Mesothelial cell of epicardium (in vitro differentiated cells): ENCODE results near the gene NOP9. TPM values are rescaled to one million over a fixed set of nuclear protein-coding genes. Genes with fewer than 3 reads are reported as not detected.

ENCODE experiments used
- DNase-seq, 2 experiments: peaks; one replicate each; pipeline ENCODE4 v3.0.0; 2021; ENCODE audit warnings: low spot score in 2 of 2; ENCODE audit not compliant: unreplicated experiment in 2 of 2
- H3K27ac Mint-ChIP-seq: 2 replicates; pipeline ENCODE4 v1.8.0; 2021; ENCODE audit warnings: mixed read lengths
- H3K27me3 Mint-ChIP-seq: 2 replicates; pipeline ENCODE4 v1.8.0; 2021; ENCODE audit warnings: low read depth, mixed read lengths
- H3K36me3 Mint-ChIP-seq: 2 replicates; pipeline ENCODE4 v1.8.0; 2021; ENCODE audit warnings: mixed read lengths
- H3K4me1 Mint-ChIP-seq: 2 replicates; pipeline ENCODE4 v1.8.0; 2021; ENCODE audit warnings: mixed read lengths
- H3K4me3 Mint-ChIP-seq: 2 replicates; pipeline ENCODE4 v1.8.0; 2021; ENCODE audit warnings: mild to moderate bottlenecking, moderate library complexity, mixed read lengths
- H3K9me3 Mint-ChIP-seq: 2 replicates; pipeline ENCODE4 v1.8.0; 2021; ENCODE audit warnings: mixed read lengths
- CTCF ChIP-seq: fragments of 200-600 bp; sonication (generic); IDR thresholded peaks from one replicate; pipeline ENCODE4 v1.5.0; 2021; ENCODE audit warnings: antibody characterized with exemption; ENCODE audit not compliant: unreplicated experiment
- total RNA-seq: library from RNA; stranded (reverse); gene quantifications from 3 replicates; pipeline ENCODE4 v1.2.1, GENCODE V29; 2021

Gene NOP9
- total RNA-seq, 1 donor from 2014 or later: 30.8 TPM

GRCh38 chr14:24329073-24329663, 29.5 kb downstream of the NOP9 start:
- no peak overlapping the region for H3K4me3 Mint-ChIP-seq
- H3K27me3 Mint-ChIP-seq: peaks cover 33% of the 10 kb centered on the region
- H3K27ac Mint-ChIP-seq: no peak overlapping the region
- no peak for TF ChIP-seq CTCF
- H3K36me3 Mint-ChIP-seq: no peaks in the 10 kb centered on the region
- DNase-seq: no peak
- peaks cover 11% of the 10 kb centered on the region for H3K4me1 Mint-ChIP-seq
- no peaks in the 10 kb centered on the region for H3K9me3 Mint-ChIP-seq

DNA sequence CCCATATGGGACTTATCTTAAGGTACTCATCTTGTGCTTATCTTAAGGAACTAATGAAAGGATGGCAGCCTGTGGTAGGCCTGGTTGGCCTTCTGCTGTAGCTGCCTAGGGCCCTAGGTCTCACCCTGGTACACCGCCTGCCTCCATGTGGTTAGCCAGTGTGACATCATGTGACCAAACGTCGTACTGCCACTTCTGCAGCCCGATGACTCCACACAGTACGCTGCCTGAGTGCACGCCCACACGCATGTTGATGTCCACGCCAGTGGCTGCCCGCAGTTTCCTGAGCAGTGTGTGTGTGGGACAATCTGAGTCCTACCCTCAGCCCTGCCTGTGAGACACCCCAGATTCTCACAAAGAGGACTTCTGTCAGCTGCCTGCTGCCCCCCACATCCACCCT, 30.1 kb downstream of the NOP9 start:
- Mint-ChIP-seq H3K4me1 (peaks cover 13% of the 10 kb centered on the region), H3K4me3 (no peak overlapping the region), H3K27ac (no peak overlapping the region), H3K9me3 (no peaks in the 10 kb centered on the region), H3K27me3 (peaks cover 37% of the 10 kb centered on the region), H3K36me3 (no peaks in the 10 kb centered on the region)
- DNase-seq: no peak
- TF ChIP-seq CTCF: no peak

GRCh38 chr14:24330973-24331674, 31.5 kb downstream of the NOP9 start:
- Mint-ChIP-seq H3K4me3 (no peak overlapping the region), H3K4me1 (peaks cover 19% of the 10 kb centered on the region), H3K27ac (no peak overlapping the region), H3K36me3 (no peaks in the 10 kb centered on the region), H3K9me3 (no peaks in the 10 kb centered on the region), H3K27me3 (peaks cover 51% of the 10 kb centered on the region)
- no peak for DNase-seq
- no peak for TF ChIP-seq CTCF

- no peak for DNase-seq
- Mint-ChIP-seq H3K4me3 (peak overlapping the region; percentile 66), H3K36me3 (no peaks in the 10 kb centered on the region), H3K9me3 (no peaks in the 10 kb centered on the region), H3K27ac (no peak overlapping the region), H3K27me3 (peaks cover 58% of the 10 kb centered on the region), H3K4me1 (peaks cover 19% of the 10 kb centered on the region)
- TF ChIP-seq CTCF: no peak
Measured at GRCh38 chr14:24331731-24332267, 32.1 kb downstream of the NOP9 start.

DNA sequence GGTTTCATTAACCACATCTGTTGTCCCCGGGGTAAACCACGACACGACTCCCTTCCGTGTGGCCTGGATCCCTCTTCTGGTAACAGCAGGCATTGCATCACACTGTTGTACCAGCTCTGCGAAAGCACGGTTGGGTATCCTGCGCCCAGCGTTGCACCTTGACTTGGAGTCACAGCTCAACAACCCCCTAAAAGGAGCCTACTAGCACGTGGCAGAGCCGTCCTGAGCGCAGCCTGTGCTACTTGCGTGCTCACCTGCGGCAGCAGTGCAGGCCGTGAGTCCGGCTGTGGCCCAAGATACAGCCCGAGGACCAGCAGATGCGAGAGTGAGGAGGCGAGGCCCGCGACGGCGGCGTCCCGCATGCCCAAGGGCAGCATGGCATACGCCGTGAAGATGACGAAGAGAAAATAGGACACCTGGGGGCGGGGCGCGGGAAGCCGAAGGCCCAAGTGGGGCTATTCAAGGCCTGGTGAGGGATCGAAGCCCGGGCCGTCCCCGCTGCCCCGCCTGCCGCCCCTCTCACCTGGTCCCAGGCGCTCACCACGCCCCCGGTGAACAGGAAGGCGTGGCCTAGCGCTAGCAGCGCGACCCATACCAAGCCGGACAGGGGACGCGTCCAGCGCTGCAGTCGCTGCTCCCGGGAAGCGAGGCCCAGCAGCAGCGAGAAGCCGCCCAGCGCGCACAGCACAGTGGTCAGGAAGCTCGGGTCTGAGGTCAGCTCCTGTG, 32.8 kb downstream of the NOP9 start:
- peak in 1 of 2 experiments; percentile 71 for DNase-seq
- peaks cover 19% of the 10 kb centered on the region for H3K4me1 Mint-ChIP-seq
- no peaks in the 10 kb centered on the region for H3K36me3 Mint-ChIP-seq
- H3K27ac Mint-ChIP-seq: no peak overlapping the region
- H3K4me3 Mint-ChIP-seq: peak overlapping the region; percentile 66
- TF ChIP-seq CTCF: peak; percentile 78
- no peaks in the 10 kb centered on the region for H3K9me3 Mint-ChIP-seq
- H3K27me3 Mint-ChIP-seq: peaks cover 64% of the 10 kb centered on the region
